Measurements from ENCODE around the gene SIL1.

Gene SIL1

DNA sequence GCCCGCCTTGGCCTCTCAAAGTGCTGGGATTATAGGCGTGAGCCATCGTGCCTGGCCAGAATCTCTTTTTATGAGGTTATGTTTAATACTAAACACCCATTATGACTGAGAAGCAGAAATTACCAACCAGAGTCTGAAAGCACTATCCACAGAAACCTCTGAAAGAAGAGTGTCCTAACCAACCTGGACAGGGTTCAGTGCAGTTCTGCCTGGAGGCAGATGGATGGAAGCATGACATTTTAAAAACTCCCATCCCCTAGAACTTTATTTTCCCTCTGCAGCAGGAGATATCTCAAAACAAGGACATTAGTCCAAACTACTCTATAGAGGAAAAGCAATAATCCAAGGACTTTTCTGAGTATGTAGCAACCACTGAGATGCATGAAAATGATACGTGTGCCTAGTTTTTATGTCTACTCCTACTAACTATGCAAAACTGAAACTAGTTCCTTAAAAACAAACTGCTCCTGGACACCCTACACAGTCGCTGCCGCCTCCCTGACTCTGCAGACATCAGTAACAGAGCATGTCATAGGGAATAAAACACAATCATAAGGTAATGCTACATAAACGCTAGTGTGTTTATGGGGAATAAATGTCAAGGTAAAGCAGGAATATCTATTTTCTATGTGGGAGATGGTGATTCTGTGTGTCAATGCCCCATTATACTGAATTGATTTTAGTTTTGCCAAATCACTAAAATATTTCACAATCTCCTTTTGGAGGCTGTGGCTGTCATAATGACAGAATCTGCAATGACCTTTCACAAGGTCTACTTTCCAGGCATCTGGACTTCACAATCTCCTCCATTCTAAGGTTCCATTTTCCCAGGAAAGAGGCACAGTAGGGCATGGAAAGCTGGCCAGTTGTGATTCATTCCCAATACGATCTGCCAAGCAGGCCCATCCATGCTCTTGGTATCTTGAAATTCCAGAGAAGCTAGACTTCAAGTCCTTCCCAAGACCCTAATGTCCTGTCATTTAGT is 122.8 kb downstream of the SIL1 start:
- no peak for TF ChIP-seq CEBPB (IDR thresholded peaks at IDR 0.05)
- no peak for TF ChIP-seq TAF1 (IDR thresholded peaks at IDR 0.05; ENCODE audit: low read depth)
- TF ChIP-seq EP300 (IDR thresholded peaks at IDR 0.05; ENCODE audit: borderline replicate concordance), result no peak
- TF ChIP-seq CREB1 (IDR thresholded peaks at IDR 0.05; ENCODE audit: low read depth), result no peak
- no peak for TF ChIP-seq FOXM1 (IDR thresholded peaks at IDR 0.05; ENCODE audit: borderline replicate concordance, low read depth)
- no peak for TF ChIP-seq TCF12 (IDR thresholded peaks at IDR 0.05; ENCODE audit: low read depth)

DNA sequence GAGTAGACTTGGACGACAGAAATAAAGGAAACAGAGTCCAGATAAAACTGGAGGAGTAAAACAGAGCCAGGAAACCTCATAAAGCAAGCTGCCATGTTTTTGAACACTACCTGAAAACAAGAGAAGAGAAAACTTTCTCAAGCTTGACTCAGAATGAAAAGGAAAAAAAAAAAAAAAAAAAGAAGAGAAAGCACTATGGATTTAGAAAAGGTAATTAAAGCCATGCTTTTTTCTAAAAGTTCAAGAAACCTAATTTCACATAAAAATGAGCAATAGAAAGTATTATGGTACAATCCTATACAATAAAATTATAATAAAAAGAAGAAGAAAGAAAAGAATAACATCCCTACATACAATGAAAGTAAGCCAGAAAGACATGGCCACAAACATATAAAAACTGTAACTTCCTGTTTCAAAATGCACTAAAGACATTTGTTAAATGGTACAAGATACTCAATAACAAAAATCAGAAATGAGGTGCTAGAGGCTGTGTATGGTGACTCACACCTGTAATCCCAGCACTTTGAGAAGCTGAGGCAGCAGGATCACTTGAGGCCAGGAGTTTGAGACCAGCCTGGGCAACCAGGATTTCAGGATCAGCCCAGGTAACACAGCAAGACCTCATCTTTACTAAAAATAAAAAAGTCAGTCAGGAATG is 129.5 kb downstream of the SIL1 start:
- TF ChIP-seq, protein P1, sequence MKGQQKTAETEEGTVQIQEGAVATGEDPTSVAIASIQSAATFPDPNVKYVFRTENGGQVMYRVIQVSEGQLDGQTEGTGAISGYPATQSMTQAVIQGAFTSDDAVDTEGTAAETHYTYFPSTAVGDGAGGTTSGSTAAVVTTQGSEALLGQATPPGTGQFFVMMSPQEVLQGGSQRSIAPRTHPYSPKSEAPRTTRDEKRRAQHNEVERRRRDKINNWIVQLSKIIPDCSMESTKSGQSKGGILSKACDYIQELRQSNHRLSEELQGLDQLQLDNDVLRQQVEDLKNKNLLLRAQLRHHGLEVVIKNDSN (IDR thresholded peaks at IDR 0.05), result no peak
- no peak for TF ChIP-seq TCF12 (IDR thresholded peaks at IDR 0.05; ENCODE audit: low read depth)

DNA sequence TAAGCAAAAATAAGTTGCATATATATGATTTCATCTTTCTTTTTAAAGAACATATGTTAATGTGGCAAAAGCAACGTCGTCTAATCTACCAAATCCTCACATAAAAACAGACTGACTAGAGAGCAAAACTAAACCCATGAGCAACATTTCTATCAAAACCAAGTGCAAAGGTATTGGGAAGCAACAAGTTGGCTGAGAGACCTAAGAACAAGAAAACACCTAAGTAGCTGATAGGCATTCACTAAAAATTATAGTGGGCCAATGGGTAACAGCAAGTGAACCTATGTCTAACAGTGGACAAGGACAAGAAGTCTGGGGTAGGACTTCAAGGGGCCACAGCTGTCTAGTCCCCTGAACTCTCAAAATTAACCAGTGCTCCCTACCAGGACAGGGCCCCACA is 130.1 kb downstream of the SIL1 start:
- TF ChIP-seq, protein P2, sequence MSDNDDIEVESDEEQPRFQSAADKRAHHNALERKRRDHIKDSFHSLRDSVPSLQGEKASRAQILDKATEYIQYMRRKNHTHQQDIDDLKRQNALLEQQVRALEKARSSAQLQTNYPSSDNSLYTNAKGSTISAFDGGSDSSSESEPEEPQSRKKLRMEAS (IDR thresholded peaks at IDR 0.05), result no peak
- no peak for TF ChIP-seq CEBPB (IDR thresholded peaks at IDR 0.05)
- TF ChIP-seq CREB1 (IDR thresholded peaks at IDR 0.05; ENCODE audit: low read depth), result no peak
- TF ChIP-seq ZBTB7A (IDR thresholded peaks at IDR 0.05; ENCODE audit: low read depth), result no peak
- no peak for TF ChIP-seq TEAD4 (IDR thresholded peaks at IDR 0.05)
- TF ChIP-seq, protein P3, sequence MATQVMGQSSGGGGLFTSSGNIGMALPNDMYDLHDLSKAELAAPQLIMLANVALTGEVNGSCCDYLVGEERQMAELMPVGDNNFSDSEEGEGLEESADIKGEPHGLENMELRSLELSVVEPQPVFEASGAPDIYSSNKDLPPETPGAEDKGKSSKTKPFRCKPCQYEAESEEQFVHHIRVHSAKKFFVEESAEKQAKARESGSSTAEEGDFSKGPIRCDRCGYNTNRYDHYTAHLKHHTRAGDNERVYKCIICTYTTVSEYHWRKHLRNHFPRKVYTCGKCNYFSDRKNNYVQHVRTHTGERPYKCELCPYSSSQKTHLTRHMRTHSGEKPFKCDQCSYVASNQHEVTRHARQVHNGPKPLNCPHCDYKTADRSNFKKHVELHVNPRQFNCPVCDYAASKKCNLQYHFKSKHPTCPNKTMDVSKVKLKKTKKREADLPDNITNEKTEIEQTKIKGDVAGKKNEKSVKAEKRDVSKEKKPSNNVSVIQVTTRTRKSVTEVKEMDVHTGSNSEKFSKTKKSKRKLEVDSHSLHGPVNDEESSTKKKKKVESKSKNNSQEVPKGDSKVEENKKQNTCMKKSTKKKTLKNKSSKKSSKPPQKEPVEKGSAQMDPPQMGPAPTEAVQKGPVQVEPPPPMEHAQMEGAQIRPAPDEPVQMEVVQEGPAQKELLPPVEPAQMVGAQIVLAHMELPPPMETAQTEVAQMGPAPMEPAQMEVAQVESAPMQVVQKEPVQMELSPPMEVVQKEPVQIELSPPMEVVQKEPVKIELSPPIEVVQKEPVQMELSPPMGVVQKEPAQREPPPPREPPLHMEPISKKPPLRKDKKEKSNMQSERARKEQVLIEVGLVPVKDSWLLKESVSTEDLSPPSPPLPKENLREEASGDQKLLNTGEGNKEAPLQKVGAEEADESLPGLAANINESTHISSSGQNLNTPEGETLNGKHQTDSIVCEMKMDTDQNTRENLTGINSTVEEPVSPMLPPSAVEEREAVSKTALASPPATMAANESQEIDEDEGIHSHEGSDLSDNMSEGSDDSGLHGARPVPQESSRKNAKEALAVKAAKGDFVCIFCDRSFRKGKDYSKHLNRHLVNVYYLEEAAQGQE (IDR thresholded peaks at IDR 0.05; ENCODE audit: low read depth), result no peak
- TF ChIP-seq, protein P1 (IDR thresholded peaks at IDR 0.05), result no peak
- TF ChIP-seq TCF12 (IDR thresholded peaks at IDR 0.05; ENCODE audit: low read depth), result no peak
- no peak for TF ChIP-seq EGR1 (IDR thresholded peaks at IDR 0.05)
- no peak for TF ChIP-seq NFIC (IDR thresholded peaks at IDR 0.05)

DNA sequence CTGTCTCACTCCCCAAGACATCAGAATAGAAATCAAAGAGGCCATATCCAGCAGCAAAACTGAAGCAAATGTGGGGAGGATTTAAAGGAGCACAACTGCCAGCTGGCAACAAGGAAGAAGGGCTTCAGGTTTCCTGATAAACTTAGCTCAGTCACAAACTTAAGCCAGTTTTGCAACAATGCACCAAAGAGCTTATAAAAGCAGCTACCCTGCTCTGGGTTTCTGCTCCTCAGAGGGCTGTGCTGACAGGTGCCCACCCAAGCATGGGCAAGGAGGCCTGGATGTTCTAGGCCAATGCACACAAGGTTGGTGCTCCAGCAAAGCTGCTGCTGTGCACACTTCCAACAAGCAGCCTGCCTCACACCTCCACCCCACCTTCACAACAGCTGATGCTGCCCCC is 132.9 kb downstream of the SIL1 start:
- TF ChIP-seq TCF12 (IDR thresholded peaks at IDR 0.05; ENCODE audit: low read depth) (no peak), CEBPB (IDR thresholded peaks at IDR 0.05) (no peak), ZBTB7A (IDR thresholded peaks at IDR 0.05; ENCODE audit: low read depth) (no peak)

DNA sequence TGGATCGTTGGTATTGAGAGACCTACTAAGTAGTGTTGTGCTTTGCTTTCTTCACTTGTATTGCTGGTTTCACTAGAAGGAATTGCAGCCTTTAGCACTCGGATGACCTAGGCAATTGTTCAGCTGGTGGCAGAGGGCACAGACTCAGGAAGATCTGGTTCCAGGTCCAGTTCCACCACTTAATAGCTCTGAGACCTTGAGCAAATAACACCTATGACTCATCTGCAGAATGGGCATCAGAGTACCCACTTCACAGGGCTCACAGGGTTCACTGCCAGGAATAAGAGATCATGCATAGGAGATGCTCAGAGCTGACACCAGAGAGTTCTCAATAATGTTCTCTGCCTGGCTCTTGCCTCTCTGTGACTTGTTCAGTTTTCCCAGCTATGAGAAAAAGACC is 133.6 kb downstream of the SIL1 start:
- TF ChIP-seq FOXM1 (IDR thresholded peaks at IDR 0.05; ENCODE audit: borderline replicate concordance, low read depth) (no peak), TAF1 (IDR thresholded peaks at IDR 0.05; ENCODE audit: low read depth) (no peak), EP300 (IDR thresholded peaks at IDR 0.05; ENCODE audit: borderline replicate concordance) (no peak), NFIC (IDR thresholded peaks at IDR 0.05) (no peak), ZBTB7A (IDR thresholded peaks at IDR 0.05; ENCODE audit: low read depth) (no peak), CEBPB (IDR thresholded peaks at IDR 0.05) (no peak), CREB1 (IDR thresholded peaks at IDR 0.05; ENCODE audit: low read depth) (no peak), RAD21 (IDR thresholded peaks at IDR 0.05; ENCODE audit: low read depth) (no peak), TEAD4 (IDR thresholded peaks at IDR 0.05) (no peak), TCF12 (IDR thresholded peaks at IDR 0.05; ENCODE audit: low read depth) (no peak), YY1 (IDR thresholded peaks at IDR 0.05; ENCODE audit: low read depth) (no peak), EGR1 (IDR thresholded peaks at IDR 0.05) (no peak)
- TF ChIP-seq, protein P1 (IDR thresholded peaks at IDR 0.05), result no peak
- TF ChIP-seq, protein P3 (IDR thresholded peaks at IDR 0.05; ENCODE audit: low read depth), result no peak
- TF ChIP-seq, protein P2 (IDR thresholded peaks at IDR 0.05), result no peak
